GM12873 (cell line): ENCODE results near the gene CSTPP1.

ENCODE experiments used
- TF ChIP-seq, protein P1 (sequence below): IDR thresholded peaks from 2 replicates; pipeline ENCODE4 v1.5.1; 2012; ENCODE audit warnings: low read depth, mild to moderate bottlenecking, moderate library complexity, low read length, control low read depth; ENCODE audit not compliant: insufficient read depth; ENCODE audit errors: missing control alignments

CSTPP1 gene

DNA sequence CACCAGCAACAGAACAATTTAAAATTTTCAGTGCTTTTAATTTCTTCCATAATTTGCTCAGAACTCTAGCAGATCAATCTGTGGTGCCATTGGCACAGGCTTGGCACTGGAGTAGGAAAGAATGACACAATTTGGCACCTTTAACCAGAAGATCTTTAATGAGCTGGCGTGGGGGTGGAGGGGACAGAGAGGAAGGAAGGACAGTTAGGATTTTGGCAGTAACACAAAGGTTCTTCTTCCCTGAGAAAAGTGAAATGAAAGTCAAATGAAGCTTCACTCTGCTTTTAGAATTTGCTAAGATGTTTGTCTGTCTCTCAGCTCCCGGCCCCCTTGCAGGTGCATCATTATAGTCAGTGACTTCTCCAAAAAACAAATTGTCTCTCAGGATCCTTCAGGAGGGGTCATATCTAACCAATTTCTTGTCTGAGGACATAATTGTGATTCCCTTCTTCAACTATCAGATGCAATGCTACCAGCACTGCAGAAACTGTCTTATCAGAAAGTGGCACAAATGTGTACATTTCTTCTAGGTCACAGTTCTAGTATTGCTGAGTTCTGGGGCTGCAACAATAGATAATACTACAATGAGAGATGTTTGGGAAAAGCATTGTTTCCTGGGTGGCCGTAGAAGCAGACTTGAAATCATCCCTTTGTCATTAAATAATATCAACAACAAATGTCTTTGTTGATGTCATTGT lies 66.8 kb downstream of the CSTPP1 start:
- TF ChIP-seq, protein P1, sequence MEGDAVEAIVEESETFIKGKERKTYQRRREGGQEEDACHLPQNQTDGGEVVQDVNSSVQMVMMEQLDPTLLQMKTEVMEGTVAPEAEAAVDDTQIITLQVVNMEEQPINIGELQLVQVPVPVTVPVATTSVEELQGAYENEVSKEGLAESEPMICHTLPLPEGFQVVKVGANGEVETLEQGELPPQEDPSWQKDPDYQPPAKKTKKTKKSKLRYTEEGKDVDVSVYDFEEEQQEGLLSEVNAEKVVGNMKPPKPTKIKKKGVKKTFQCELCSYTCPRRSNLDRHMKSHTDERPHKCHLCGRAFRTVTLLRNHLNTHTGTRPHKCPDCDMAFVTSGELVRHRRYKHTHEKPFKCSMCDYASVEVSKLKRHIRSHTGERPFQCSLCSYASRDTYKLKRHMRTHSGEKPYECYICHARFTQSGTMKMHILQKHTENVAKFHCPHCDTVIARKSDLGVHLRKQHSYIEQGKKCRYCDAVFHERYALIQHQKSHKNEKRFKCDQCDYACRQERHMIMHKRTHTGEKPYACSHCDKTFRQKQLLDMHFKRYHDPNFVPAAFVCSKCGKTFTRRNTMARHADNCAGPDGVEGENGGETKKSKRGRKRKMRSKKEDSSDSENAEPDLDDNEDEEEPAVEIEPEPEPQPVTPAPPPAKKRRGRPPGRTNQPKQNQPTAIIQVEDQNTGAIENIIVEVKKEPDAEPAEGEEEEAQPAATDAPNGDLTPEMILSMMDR: no peak

DNA sequence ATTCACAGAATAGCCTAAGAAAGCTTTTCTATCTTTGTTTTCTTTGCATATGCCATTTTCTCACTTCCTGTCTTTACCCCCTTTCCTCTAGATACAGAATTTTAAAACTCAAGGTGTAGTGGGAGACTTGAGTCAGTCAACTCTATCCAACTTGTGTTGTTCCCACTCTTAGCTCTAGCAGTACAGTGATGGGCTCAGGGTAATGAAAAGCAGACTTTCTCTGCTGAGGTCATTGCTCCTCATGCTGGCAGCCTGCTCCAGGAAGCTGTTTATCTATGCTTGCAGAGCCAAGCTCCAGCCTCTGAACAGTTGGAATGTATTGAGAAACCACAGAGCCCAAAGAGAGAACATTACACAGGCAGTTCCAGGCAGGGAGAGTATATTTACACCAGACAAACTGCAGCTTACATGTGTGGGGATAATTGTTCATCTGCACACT lies 68.1 kb downstream of the CSTPP1 start:
- TF ChIP-seq, protein P1: no peak

DNA sequence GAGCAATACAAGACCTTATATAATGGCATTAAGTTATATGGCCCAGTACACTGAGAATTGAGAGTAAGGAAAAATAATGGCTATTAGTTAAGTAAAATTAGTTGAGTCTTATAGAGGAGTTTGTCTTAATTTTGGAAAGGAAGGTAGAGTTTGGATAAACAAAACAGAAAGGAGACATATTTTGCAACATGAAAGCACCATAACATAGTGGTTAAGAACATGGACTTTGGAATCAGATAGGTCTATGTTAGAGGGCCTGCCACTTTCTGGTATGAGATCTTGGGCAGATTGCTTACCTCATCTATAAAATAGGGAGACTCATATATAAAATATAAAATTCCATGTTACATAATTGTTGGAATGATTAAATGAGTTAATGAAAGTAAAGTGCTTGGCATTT lies 68.9 kb downstream of the CSTPP1 start:
- TF ChIP-seq, protein P1: no peak

DNA sequence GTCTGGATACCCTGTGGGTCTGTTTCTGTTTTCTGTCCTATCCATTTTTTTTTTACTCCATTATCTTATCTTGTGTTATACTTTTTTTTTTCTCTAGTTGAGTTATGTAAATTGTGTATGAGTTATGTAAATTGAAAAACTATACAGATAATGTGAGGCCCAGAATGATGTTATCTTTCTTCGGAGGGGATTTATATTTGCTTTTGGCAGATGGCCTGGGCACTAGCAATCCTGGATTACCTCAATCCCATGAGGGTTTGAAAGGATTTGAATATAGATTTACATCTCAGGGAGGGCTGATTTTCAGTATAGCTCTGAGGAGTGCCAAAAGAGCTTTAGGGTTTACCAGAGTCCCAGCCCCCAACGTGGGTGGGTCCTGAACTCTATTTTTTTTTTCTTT lies 71.0 kb downstream of the CSTPP1 start:
- TF ChIP-seq, protein P1: no peak

DNA sequence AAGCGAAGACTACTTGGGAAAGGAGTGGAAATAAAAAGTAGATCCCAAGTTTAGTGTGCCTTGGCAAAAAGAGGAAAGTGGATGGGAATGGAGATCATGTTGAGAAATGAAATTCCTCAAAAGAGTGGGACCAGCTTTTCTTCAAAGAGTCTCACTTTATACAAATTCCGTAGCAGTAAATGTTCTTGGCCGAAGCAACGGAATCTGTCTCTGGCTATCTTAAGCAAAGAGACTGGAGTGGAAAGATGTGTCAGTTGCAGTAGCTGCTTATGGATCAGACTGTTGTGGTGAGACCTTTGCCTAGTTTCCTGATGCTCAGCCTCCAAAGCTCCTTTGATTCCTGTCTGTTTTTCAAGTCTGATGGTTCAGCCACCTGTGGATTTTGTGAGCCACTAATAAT lies 73.6 kb downstream of the CSTPP1 start:
- TF ChIP-seq, protein P1: no peak

DNA sequence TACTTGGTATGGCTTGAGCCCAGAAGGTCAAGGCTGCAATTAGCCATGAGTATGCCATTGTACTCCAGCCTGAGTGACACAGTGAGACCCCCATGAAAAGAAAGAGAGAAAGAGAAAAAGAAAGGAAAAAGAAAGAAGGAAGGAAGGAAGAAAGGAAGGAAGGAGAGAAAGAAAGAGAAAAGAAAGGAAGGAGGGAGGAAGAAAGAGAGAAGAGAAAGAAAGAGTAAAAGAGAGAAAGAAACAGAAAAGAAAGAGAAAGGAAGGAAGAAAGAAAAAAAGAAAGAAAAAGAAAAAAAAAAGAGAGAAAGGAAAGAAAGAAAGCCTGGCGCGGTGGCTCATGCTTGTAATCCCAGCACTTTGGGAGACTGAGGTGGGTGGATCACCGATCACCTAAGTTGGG lies 77.5 kb downstream of the CSTPP1 start:
- TF ChIP-seq, protein P1: no peak

DNA sequence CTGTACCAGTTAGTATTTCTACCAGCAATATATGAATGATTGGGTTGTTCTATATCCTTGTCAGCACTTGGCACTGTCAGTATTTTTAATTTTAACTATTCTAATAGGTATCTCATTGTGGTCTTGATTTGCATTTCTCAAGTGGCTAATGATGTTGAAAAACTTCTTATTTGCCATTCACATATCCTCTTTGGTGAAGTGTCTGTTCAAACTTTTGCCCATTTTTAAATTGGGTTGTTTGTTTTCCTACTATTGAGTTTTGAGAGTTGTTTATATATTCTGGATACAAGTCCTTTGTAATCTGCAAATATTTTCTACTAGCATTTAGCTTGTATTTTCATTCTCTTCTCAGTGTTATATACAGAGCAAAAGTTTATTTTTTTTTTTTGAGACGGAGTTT lies 82.1 kb downstream of the CSTPP1 start:
- TF ChIP-seq, protein P1: no peak
